ENCODE data around the gene IFIT1B.

DNA sequence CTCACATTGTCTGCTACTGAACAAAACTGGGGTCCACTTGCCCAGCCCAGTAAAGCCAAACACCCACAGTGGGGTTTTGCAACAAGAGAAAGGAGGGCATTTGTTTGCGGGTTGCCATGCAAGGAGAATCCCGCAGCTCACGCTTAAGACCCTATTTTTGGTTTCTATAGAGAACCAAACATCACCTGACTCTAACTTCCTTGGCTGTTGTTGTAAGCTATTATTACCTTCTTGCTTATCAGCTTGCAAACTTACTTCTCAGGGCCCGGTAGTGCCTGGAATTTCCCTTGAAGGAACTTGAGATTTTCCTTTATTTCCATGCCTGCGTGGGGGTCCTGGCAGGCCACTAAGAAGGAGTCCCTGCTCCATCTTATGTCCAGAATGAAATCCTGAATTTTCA lies 29.4 kb upstream of the IFIT1B start:
- TF ChIP-seq, protein P1, sequence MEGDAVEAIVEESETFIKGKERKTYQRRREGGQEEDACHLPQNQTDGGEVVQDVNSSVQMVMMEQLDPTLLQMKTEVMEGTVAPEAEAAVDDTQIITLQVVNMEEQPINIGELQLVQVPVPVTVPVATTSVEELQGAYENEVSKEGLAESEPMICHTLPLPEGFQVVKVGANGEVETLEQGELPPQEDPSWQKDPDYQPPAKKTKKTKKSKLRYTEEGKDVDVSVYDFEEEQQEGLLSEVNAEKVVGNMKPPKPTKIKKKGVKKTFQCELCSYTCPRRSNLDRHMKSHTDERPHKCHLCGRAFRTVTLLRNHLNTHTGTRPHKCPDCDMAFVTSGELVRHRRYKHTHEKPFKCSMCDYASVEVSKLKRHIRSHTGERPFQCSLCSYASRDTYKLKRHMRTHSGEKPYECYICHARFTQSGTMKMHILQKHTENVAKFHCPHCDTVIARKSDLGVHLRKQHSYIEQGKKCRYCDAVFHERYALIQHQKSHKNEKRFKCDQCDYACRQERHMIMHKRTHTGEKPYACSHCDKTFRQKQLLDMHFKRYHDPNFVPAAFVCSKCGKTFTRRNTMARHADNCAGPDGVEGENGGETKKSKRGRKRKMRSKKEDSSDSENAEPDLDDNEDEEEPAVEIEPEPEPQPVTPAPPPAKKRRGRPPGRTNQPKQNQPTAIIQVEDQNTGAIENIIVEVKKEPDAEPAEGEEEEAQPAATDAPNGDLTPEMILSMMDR (IDR thresholded peaks at IDR 0.05; ENCODE audit: poor library complexity), result no peak
- TF ChIP-seq EZH2 (IDR thresholded peaks at IDR 0.05; ENCODE audit: borderline replicate concordance) (no peak), EZH2phosphoT487 (IDR thresholded peaks at IDR 0.05; ENCODE audit: low read depth, severe bottlenecking, unreplicated experiment) (no peak)
